ENCODE measurements around the gene IPO4.

Gene IPO4

DNA sequence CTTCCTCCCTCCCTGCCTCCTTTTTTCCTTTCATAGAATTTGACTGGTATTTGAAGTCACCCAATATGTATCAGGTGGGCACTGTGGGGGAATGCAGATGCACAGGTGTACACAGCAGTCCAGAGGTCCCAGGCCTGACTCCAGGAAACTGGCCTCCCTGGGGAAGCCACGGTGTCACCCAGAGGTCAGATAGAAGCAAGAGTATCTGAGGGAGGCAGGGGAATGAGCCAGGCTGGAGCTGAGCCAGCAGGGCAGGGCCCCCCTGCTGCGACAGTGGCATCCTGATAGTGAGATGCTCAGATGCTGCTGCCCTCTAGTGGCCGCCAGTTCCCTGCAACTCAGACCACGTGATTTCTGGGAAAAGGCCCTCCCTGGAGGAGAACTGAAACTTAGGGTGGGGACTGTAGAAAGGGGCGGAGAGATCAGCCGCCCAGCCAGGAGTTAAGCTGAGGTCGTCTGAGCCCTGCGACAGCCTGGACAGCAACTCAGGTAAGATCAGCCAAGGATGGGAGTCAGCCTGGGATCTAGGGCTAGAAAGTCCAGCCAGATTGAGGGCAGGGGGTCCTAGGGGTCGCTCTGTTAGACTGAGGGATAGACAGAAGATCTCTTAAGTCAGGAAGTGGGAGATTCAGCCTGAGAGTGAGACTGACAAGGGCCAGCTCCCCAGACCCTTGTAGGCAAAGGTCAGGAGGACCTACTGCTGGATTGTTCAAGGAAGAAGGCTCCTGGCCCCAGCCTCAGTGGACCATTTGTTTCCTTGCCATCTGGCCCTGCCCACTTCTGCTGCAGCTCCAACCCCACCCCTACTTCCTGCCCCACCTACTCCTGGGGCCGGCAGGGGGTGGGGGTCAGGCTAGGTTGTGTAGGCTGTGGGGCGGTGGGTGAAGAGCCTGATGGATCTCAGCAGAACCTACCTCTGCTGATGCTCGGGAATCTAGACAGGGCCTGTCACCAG, 27.5 kb downstream of the IPO4 start, which contains the start of gene IRF9:
Gene IRF9 (plus strand): TSS at position 416 of the 955 bp plus-strand sequence. CDS start 880 bp downstream, outside the sequence.
- TF ChIP-seq ZFX (IDR thresholded peaks at IDR 0.05): no peak
- TF ChIP-seq, protein P1, sequence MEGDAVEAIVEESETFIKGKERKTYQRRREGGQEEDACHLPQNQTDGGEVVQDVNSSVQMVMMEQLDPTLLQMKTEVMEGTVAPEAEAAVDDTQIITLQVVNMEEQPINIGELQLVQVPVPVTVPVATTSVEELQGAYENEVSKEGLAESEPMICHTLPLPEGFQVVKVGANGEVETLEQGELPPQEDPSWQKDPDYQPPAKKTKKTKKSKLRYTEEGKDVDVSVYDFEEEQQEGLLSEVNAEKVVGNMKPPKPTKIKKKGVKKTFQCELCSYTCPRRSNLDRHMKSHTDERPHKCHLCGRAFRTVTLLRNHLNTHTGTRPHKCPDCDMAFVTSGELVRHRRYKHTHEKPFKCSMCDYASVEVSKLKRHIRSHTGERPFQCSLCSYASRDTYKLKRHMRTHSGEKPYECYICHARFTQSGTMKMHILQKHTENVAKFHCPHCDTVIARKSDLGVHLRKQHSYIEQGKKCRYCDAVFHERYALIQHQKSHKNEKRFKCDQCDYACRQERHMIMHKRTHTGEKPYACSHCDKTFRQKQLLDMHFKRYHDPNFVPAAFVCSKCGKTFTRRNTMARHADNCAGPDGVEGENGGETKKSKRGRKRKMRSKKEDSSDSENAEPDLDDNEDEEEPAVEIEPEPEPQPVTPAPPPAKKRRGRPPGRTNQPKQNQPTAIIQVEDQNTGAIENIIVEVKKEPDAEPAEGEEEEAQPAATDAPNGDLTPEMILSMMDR (conservative IDR thresholded peaks at IDR 0.05): peak; percentile 95
- H3K27ac ChIP-seq: peak within 1 kb of the TSS; percentile 23; the same call in 1 of the 2 replicates

DNA sequence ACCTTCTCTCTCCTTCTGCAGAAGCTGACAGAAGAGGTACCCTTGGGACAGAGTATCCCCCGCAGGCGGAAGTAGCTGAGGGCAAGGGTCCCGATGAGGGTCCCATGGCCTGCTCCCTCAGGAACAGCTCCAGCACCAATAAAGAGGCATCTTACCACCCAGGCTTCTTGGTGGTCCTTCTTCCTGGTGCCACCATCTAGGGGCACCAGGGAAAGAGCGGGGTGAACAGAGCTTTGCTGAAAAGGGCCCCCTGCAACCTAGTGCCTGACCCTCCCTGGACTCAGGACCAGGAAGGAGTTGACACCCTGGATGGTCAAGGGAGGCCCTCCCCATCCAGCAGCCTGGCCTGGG, 28.1 kb downstream of the IPO4 start:
- H3K27ac ChIP-seq: no peak overlapping the region

DNA sequence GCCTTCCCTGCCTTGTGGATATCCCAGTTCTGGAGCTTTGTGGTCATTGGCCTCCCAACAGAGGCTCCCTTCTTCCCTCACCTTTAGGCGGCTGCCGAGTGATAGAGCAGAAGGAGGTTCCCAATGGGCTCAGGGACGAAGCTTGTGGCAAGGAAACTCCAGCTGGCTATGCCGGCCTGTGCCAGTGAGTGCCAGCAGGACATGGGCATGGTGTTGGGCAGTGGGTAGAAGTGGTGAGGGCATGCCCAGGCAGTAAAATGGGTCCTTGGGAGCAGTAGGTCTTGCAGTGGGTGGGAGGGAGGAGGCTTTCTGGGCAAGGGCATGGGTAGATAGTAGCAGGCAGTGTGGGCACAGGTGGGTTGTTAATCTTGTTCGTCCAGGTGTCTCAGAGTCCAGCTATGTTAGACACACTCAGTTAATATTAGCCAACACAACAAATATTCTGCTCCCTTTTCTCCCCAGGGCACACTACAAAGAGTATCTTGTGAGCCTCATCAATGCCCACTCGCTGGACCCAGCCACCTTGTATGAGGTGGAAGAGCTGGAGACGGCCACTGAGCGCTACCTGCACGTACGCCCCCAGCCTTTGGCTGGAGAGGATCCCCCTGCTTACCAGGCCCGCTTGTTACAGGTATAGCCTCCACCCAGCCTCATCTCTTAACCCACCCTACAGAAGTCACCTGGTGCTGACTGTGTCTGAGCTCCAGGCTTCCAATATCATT, 28.7 kb downstream of the IPO4 start:
- no peak overlapping the region for H3K27ac ChIP-seq
- TF ChIP-seq ZFX (IDR thresholded peaks at IDR 0.05): no peak
- TF ChIP-seq, protein P1 (conservative IDR thresholded peaks at IDR 0.05): no peak

More for the DNA sequence above, 28.1 kb downstream of the IPO4 start:
- TF ChIP-seq, protein P1 (conservative IDR thresholded peaks at IDR 0.05): no peak
- TF ChIP-seq ZFX (IDR thresholded peaks at IDR 0.05): no peak

DNA sequence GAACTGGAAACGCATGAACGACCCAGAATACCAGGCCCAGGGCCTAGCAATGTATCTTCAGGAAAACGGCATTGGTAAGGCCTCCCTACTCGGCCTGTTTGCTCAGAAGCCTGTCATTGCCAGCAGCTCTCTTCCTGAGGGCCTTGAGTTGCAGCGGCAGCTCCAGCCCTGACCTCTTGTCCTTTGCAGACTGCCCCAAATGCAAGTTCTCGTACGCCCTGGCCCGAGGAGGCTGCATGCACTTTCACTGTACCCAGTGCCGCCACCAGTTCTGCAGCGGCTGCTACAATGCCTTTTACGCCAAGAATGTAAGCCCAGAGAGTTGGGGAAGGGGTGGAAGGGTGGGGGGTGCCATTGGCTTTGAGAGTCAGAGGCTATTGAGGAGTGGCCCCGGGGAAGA, 31.3 kb downstream of the IPO4 start:
- no peak for TF ChIP-seq ZFX (IDR thresholded peaks at IDR 0.05)
- TF ChIP-seq, protein P1 (conservative IDR thresholded peaks at IDR 0.05): no peak
- no peak overlapping the region for H3K27ac ChIP-seq

DNA sequence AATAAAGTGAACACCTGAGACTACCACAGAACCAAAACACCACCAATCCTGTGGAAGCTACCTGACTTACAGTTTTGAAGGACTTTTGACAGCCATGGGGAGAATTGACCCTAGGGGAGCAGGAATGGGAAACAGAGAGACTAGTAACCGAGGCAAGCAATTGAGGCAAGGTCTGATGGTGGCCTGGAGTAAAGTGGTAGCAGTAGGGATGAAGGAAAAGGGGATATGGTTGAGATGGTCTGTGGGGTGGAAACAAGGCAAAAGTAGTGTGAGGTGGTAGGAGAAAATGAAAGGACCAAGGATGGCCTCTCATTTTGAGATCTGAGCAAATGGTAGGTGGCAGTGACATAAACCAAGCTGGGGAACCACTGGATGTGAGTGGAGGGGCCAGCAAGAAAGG, 31.8 kb downstream of the IPO4 start:
- H3K27ac ChIP-seq: no peak overlapping the region
- TF ChIP-seq, protein P1 (conservative IDR thresholded peaks at IDR 0.05): no peak
- TF ChIP-seq ZFX (IDR thresholded peaks at IDR 0.05): no peak

DNA sequence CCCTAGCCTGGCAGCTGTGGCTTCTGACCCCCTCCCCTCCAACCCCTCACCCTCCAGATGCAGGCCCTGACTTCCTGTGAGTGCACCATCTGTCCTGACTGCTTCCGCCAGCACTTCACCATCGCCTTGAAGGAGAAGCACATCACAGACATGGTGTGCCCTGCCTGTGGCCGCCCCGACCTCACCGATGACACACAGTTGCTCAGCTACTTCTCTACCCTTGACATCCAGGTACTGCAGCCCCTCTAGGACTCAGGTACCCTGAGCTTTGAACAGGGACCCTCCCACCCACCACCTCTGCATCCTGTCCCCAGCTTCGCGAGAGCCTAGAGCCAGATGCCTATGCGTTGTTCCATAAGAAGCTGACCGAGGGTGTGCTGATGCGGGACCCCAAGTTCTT, 33.5 kb downstream of the IPO4 start:
- TF ChIP-seq, protein P1 (conservative IDR thresholded peaks at IDR 0.05): no peak
- TF ChIP-seq ZFX (IDR thresholded peaks at IDR 0.05): no peak

More for the DNA sequence above, 33.5 kb downstream of the IPO4 start:
- no peak overlapping the region for H3K27ac ChIP-seq

All from C4-2B (cell line).